ENCODE measurements around the gene PTPRR. TPM values are rescaled to one million over a fixed set of nuclear protein-coding genes. Genes with fewer than 3 reads are reported as not detected.

PTPRR gene
- total RNA-seq, 2 experiments from 2014 or later, result not detected

DNA sequence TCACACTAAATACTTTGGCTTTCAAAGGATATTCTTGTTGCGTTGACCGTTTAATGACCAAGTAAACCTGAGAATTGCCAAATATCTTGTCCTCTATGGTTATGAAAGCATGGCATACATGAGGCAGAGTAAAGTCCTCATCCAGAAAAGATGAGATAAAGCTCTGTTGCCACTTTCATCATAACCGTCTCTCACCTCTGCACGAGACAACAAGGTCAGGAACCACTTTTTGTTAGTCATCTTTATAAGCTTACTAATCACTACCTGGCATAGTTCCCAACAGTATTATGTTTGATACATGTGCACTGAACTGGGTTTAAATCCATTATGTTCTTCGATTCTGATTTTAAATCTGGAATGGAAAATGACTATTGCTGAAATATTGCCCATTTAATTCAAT lies 314.6 kb downstream of the PTPRR start:
- Mint-ChIP-seq H3K36me3 (ENCODE audit: low read depth) (no peaks in the 10 kb centered on the region), H3K9me3 (no peaks in the 10 kb centered on the region), H3K4me1 (ENCODE audit: low read depth) (peaks cover 4% of the 10 kb centered on the region), H3K27me3 (peaks cover 73% of the 10 kb centered on the region), H3K27ac (no peak overlapping the region), H3K4me3 (no peak overlapping the region)
- CTCF ChIA-PET, result no interaction called here
- H3K27ac ChIP-seq (ENCODE audit: low read depth in 1 of 2, low read length in 2 of 2), result no peak overlapping the region
- intact Hi-C loops (cut with DNase I, micrococcal nuclease), result no loop called here
- no peaks in the 10 kb centered on the region for H3K36me3 ChIP-seq (ENCODE audit: insufficient read depth, low read length)
- H3K27me3 ChIP-seq (ENCODE audit: control insufficient read depth in 1 of 2, insufficient read depth in 2 of 2, low read length in 2 of 2), result peaks cover 7 to 24% of the 10 kb centered on the region in 2 experiments
- DNase-seq (no peak), ATAC-seq (ENCODE audit: poor library complexity) (no peak)
- TF ChIP-seq, protein P1, sequence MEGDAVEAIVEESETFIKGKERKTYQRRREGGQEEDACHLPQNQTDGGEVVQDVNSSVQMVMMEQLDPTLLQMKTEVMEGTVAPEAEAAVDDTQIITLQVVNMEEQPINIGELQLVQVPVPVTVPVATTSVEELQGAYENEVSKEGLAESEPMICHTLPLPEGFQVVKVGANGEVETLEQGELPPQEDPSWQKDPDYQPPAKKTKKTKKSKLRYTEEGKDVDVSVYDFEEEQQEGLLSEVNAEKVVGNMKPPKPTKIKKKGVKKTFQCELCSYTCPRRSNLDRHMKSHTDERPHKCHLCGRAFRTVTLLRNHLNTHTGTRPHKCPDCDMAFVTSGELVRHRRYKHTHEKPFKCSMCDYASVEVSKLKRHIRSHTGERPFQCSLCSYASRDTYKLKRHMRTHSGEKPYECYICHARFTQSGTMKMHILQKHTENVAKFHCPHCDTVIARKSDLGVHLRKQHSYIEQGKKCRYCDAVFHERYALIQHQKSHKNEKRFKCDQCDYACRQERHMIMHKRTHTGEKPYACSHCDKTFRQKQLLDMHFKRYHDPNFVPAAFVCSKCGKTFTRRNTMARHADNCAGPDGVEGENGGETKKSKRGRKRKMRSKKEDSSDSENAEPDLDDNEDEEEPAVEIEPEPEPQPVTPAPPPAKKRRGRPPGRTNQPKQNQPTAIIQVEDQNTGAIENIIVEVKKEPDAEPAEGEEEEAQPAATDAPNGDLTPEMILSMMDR (IDR thresholded peaks at IDR 0.05), result no peak
- POLR2A ChIA-PET, result no interaction called here
- no peaks in the 10 kb centered on the region for H3K9me3 ChIP-seq (ENCODE audit: control insufficient read depth in 1 of 2, insufficient read depth in 1 of 2, low read length in 2 of 2)
- H3K4me3 ChIP-seq (ENCODE audit: low read length), result no peak overlapping the region
- peaks cover 7% of the 10 kb centered on the region for H3K4me1 ChIP-seq (ENCODE audit: insufficient read depth, low read length)

DNA sequence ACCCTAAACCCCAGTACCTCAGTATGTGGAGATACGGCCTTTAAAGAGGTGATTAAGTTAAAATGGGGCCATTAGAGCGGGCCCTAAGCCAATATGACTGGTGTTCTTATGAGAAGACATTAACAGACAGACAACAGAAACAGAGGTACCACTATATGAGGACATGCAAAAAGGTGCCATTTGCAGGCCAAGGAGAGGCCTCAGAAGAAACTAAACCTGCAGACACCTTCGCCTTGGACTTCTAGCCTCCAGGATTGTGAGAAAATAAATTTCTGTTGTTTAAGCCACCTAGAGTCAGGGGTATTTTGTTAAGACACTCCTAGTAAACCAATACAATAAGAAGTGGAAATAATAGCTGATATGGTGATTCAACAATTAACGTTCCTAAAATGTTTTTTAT lies 315.9 kb downstream of the PTPRR start:
- ChIA-PET POLR2A (no interaction called here), CTCF (no interaction called here)
- no peak overlapping the region for H3K4me3 Mint-ChIP-seq
- peaks cover 4% of the 10 kb centered on the region for H3K4me1 ChIP-seq (ENCODE audit: insufficient read depth, low read length)
- no peak overlapping the region for H3K4me3 ChIP-seq (ENCODE audit: low read length)
- H3K27ac ChIP-seq (ENCODE audit: low read depth in 1 of 2, low read length in 2 of 2), result no peak overlapping the region
- H3K9me3 Mint-ChIP-seq, result no peaks in the 10 kb centered on the region
- peaks cover 71% of the 10 kb centered on the region for H3K27me3 Mint-ChIP-seq
- intact Hi-C loops (cut with DNase I, micrococcal nuclease), result no loop called here
- H3K27me3 ChIP-seq (ENCODE audit: control insufficient read depth in 1 of 2, insufficient read depth in 2 of 2, low read length in 2 of 2), result peaks cover 7 to 12% of the 10 kb centered on the region in 2 experiments
- H3K27ac Mint-ChIP-seq, result no peak overlapping the region
- ATAC-seq (ENCODE audit: poor library complexity), result no peak
- no peaks in the 10 kb centered on the region for H3K36me3 Mint-ChIP-seq (ENCODE audit: low read depth)
- H3K4me1 Mint-ChIP-seq (ENCODE audit: low read depth), result no peaks in the 10 kb centered on the region
- no peaks in the 10 kb centered on the region for H3K9me3 ChIP-seq (ENCODE audit: control insufficient read depth in 1 of 2, insufficient read depth in 1 of 2, low read length in 2 of 2)
- DNase-seq, result no peak
- TF ChIP-seq, protein P1 (IDR thresholded peaks at IDR 0.05), result no peak
- H3K36me3 ChIP-seq (ENCODE audit: insufficient read depth, low read length), result no peaks in the 10 kb centered on the region

DNA sequence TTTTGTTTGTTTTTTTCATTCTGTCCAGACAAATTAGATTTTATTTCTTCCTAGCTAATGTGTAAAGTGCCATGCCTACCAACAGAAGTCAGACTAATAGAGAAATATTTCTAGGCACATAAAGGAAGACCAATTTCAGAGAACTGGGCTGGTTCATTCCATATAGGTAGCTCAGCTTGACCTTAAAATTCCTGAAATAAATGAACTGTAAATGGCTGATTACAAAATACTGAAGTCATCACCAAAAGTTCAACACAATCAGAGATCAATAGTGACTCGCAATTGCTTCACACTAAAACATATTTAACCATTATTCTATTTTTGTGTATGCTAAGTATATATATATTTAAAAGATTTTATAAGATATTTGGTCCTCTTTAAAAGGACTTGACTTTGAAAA lies 317.5 kb downstream of the PTPRR start:
- ATAC-seq (ENCODE audit: poor library complexity), result no peak
- Mint-ChIP-seq H3K4me1 (ENCODE audit: low read depth) (no peaks in the 10 kb centered on the region), H3K4me3 (no peak overlapping the region), H3K27me3 (peaks cover 56% of the 10 kb centered on the region), H3K36me3 (ENCODE audit: low read depth) (no peaks in the 10 kb centered on the region), H3K9me3 (no peaks in the 10 kb centered on the region), H3K27ac (no peak overlapping the region)
- Histone ChIP-seq H3K4me3 (ENCODE audit: low read length) (no peak overlapping the region), H3K36me3 (ENCODE audit: insufficient read depth, low read length) (no peaks in the 10 kb centered on the region), H3K27me3 (ENCODE audit: control insufficient read depth in 1 of 2, insufficient read depth in 2 of 2, low read length in 2 of 2) (no peaks in the 10 kb centered on the region), H3K27ac (ENCODE audit: low read depth in 1 of 2, low read length in 2 of 2) (no peak overlapping the region), H3K9me3 (ENCODE audit: control insufficient read depth in 1 of 2, insufficient read depth in 1 of 2, low read length in 2 of 2) (no peaks in the 10 kb centered on the region), H3K4me1 (ENCODE audit: insufficient read depth, low read length) (no peaks in the 10 kb centered on the region)
- POLR2A ChIA-PET, result no interaction called here
- intact Hi-C loops (cut with DNase I, micrococcal nuclease), result no loop called here
- no peak for DNase-seq
- CTCF ChIA-PET, result no interaction called here
- TF ChIP-seq, protein P1 (IDR thresholded peaks at IDR 0.05), result no peak
